ENCODE measurements around the gene KLHDC8B. TPM values are rescaled to one million over a fixed set of nuclear protein-coding genes. Genes with fewer than 3 reads are reported as not detected.

The KLHDC8B gene
- total and polyA plus RNA-seq, 4 donors, result 8.1 to 17.1 (median 9.4) TPM

GRCh38 chr3:49183873-49184272 is 12.5 kb downstream of the KLHDC8B start:
- DNase-seq (ENCODE audit: low spot score), result no peak
- WGBS, result 29% methylated on average over 1 of the region's 1 CpG
- no peak overlapping the region for H3K4me3 ChIP-seq (ENCODE audit: low read depth in 1 of 3, low read length in 3 of 3)
- H3K36me3 ChIP-seq (ENCODE audit: control insufficient read depth in 4 of 4, insufficient read depth in 3 of 4, low read depth in 1 of 4, low read length in 3 of 4), result no peaks in the 10 kb centered on the region
- H3K9ac ChIP-seq (ENCODE audit: low read depth in 1 of 2, low read length in 2 of 2), result no peak overlapping the region
- H3K27me3 ChIP-seq (ENCODE audit: control insufficient read depth in 4 of 4, insufficient read depth in 4 of 4, low read length in 3 of 4), result no peaks in the 10 kb centered on the region
- no peaks in the 10 kb centered on the region for H3K4me1 ChIP-seq (ENCODE audit: control insufficient read depth in 4 of 4, insufficient read depth in 4 of 4, low read length in 3 of 4)
- TF ChIP-seq HNF4A (conservative IDR thresholded peaks at IDR 0.05) (peak in 1 of 2 donors; percentile 15), MAX (IDR thresholded peaks at IDR 0.05) (no peak), ATF3 (IDR thresholded peaks at IDR 0.05) (no peak)
- no peaks in the 10 kb centered on the region for H3K9me3 ChIP-seq (ENCODE audit: control insufficient read depth in 4 of 4, low read length in 3 of 4)
- no peak overlapping the region for H3K27ac ChIP-seq (ENCODE audit: low read depth in 1 of 2, low read length in 2 of 2)

GRCh38 chr3:49191741-49192140 is 20.3 kb downstream of the KLHDC8B start:
- Histone ChIP-seq H3K27ac (ENCODE audit: low read depth in 1 of 2, low read length in 2 of 2) (no peak overlapping the region), H3K27me3 (ENCODE audit: control insufficient read depth in 4 of 4, insufficient read depth in 4 of 4, low read length in 3 of 4) (no peaks in the 10 kb centered on the region), H3K9me3 (ENCODE audit: control insufficient read depth in 4 of 4, low read length in 3 of 4) (no peaks in the 10 kb centered on the region), H3K4me1 (ENCODE audit: control insufficient read depth in 4 of 4, insufficient read depth in 4 of 4, low read length in 3 of 4) (no peaks in the 10 kb centered on the region), H3K4me3 (ENCODE audit: low read depth in 1 of 3, low read length in 3 of 3) (no peak overlapping the region), H3K36me3 (ENCODE audit: control insufficient read depth in 4 of 4, insufficient read depth in 3 of 4, low read depth in 1 of 4, low read length in 3 of 4) (no peaks in the 10 kb centered on the region), H3K9ac (ENCODE audit: low read depth in 1 of 2, low read length in 2 of 2) (no peak overlapping the region)
- TF ChIP-seq NR2F2 (IDR thresholded peaks at IDR 0.05) (peak; percentile 53), ZBTB33 (IDR thresholded peaks at IDR 0.05) (no peak)
- no peak for DNase-seq (ENCODE audit: low spot score)
- WGBS, result 88% methylated on average over 1 of the region's 1 CpG

GRCh38 chr3:49198161-49198560 is 26.8 kb downstream of the KLHDC8B start:
- no peaks in the 10 kb centered on the region for H3K27me3 ChIP-seq (ENCODE audit: control insufficient read depth in 4 of 4, insufficient read depth in 4 of 4, low read length in 3 of 4)
- H3K27ac ChIP-seq (ENCODE audit: low read depth in 1 of 2, low read length in 2 of 2), result no peak overlapping the region
- TF ChIP-seq GABPA (IDR thresholded peaks at IDR 0.05 in 1 of 2, conservative IDR thresholded peaks at IDR 0.05 in 1 of 2) (no peak), RAD21 (IDR thresholded peaks at IDR 0.05) (no peak), RXRA (IDR thresholded peaks at IDR 0.05) (no peak), MAX (IDR thresholded peaks at IDR 0.05) (no peak), TAF1 (conservative IDR thresholded peaks at IDR 0.05) (no peak), JUND (IDR thresholded peaks at IDR 0.05) (no peak), REST (IDR thresholded peaks at IDR 0.05) (no peak), NR2F2 (IDR thresholded peaks at IDR 0.05) (no peak), FOXA2 (IDR thresholded peaks at IDR 0.05) (no peak), ZBTB33 (IDR thresholded peaks at IDR 0.05) (no peak), FOXA1 (IDR thresholded peaks at IDR 0.05) (no peak), CTCF (IDR thresholded peaks at IDR 0.05; ENCODE audit: low read depth, low read length, missing input control) (no peak), HNF4A (conservative IDR thresholded peaks at IDR 0.05) (no peak), ATF3 (IDR thresholded peaks at IDR 0.05) (no peak), EGR1 (IDR thresholded peaks at IDR 0.05; ENCODE audit: low read depth in 2 of 2) (no peak), YY1 (IDR thresholded peaks at IDR 0.05) (no peak), HNF4G (IDR thresholded peaks at IDR 0.05) (no peak), SP1 (IDR thresholded peaks at IDR 0.05) (no peak)
- no peak for DNase-seq (ENCODE audit: low spot score)
- H3K4me3 ChIP-seq (ENCODE audit: low read depth in 1 of 3, low read length in 3 of 3), result no peak overlapping the region
- H3K9me3 ChIP-seq (ENCODE audit: control insufficient read depth in 4 of 4, low read length in 3 of 4), result no peaks in the 10 kb centered on the region
- no peak overlapping the region for H3K9ac ChIP-seq (ENCODE audit: low read depth in 1 of 2, low read length in 2 of 2)
- peaks cover 0 to 8% (median 0%) of the 10 kb centered on the region in 4 donors for H3K4me1 ChIP-seq (ENCODE audit: control insufficient read depth in 4 of 4, insufficient read depth in 4 of 4, low read length in 3 of 4)
- no peaks in the 10 kb centered on the region for H3K36me3 ChIP-seq (ENCODE audit: control insufficient read depth in 4 of 4, insufficient read depth in 3 of 4, low read depth in 1 of 4, low read length in 3 of 4)
- 78% methylated on average over 3 of the region's 3 CpGs for WGBS
